Hepatocyte (in vitro differentiated cells): ENCODE measurements around the gene ATP9B. TPM values are rescaled to one million over a fixed set of nuclear protein-coding genes. Genes with fewer than 3 reads are reported as not detected.

Experiments used
- DNase-seq: peaks from one replicate; pipeline ENCODE4 v3.0.0-alpha.2; 2016; ENCODE audit warnings: low spot score
- H2AFZ ChIP-seq: fragments of 200-600 bp; sonication (generic); 2 replicates; pipeline ENCODE4 v1.6.0; 2016; ENCODE audit warnings: antibody characterized with exemption, mild to moderate bottlenecking
- H3K27ac ChIP-seq: fragments of 200-600 bp; sonication (generic); 2 replicates; pipeline ENCODE4 v1.5.1; 2016; ENCODE audit warnings: mild to moderate bottlenecking
- H3K27me3 ChIP-seq: fragments of 200-600 bp; sonication (generic); 2 replicates; pipeline ENCODE4 v1.6.1; 2016
- H3K36me3 ChIP-seq: fragments of 200-600 bp; sonication (generic); replicated peaks from 2 replicates; pipeline ENCODE4 v1.5.1; 2016; ENCODE audit warnings: low read depth; ENCODE audit not compliant: insufficient read depth
- H3K4me1 ChIP-seq: fragments of 200-600 bp; sonication (generic); 2 replicates; pipeline ENCODE4 v1.5.1; 2016; ENCODE audit warnings: mild to moderate bottlenecking, moderate library complexity; ENCODE audit not compliant: insufficient read depth
- H3K4me2 ChIP-seq: fragments of 200-600 bp; sonication (generic); 2 replicates; pipeline ENCODE4 v1.6.0; 2016
- H3K4me3 ChIP-seq: fragments of 200-600 bp; sonication (generic); 2 replicates; pipeline ENCODE4 v1.5.1; 2016; ENCODE audit warnings: mild to moderate bottlenecking
- H3K79me2 ChIP-seq: fragments of 200-600 bp; sonication (generic); 2 replicates; pipeline ENCODE4 v1.6.0; 2017; ENCODE audit warnings: mild to moderate bottlenecking
- H3K9me2 ChIP-seq: fragments of 200-600 bp; sonication (generic); replicated peaks from 2 replicates; pipeline ENCODE4 v1.6.0; 2017; ENCODE audit warnings: mild to moderate bottlenecking; ENCODE audit not compliant: insufficient read depth
- H3K9me3 ChIP-seq: fragments of 200-600 bp; sonication (generic); 2 replicates; pipeline ENCODE4 v1.5.1; 2016; ENCODE audit warnings: low read depth, mild to moderate bottlenecking
- H4K20me1 ChIP-seq: fragments of 200-600 bp; sonication (generic); 2 replicates; pipeline ENCODE4 v1.6.0; 2016; ENCODE audit warnings: mild to moderate bottlenecking; ENCODE audit not compliant: insufficient read depth, poor library complexity, severe bottlenecking
- CTCF ChIP-seq: fragments of 200-600 bp; sonication (generic); IDR thresholded peaks from 2 replicates; pipeline ENCODE4 v1.5.1; 2016; ENCODE audit warnings: antibody characterized with exemption, mild to moderate bottlenecking; ENCODE audit not compliant: poor library complexity
- EZH2 ChIP-seq: fragments of 200-600 bp; sonication (generic); IDR thresholded peaks from 2 replicates; pipeline ENCODE4 v1.6.1; 2016; ENCODE audit warnings: antibody characterized with exemption, mild to moderate bottlenecking, borderline replicate concordance
- EZH2phosphoT487 ChIP-seq: fragments of 200-600 bp; sonication (generic); IDR thresholded peaks from one replicate; pipeline ENCODE4 v1.6.1; 2018; ENCODE audit warnings: antibody characterized with exemption, mild to moderate bottlenecking, low read depth, moderate library complexity; ENCODE audit not compliant: unreplicated experiment, severe bottlenecking
- WGBS: methylation state at CpG from one replicate; pipeline ENCODE4 v1.1.6; 2016; ENCODE audit warnings: low lambda C conversion rate; ENCODE audit errors: missing lambda C conversion rate; 5-methylcytosine and 5-hydroxymethylcytosine counted together
- polyA plus RNA-seq: library from polyadenylated mRNA; unstranded; fragments of >200 nt; fragmentation: Nextera tagmentation; extraction: Ambion mirVana; gene quantifications from 2 replicates; pipeline ENCODE4 v1.2.1, GENCODE V29; 2016
- total RNA-seq: library from RNA; depleted of rRNA; stranded (reverse); fragments of >200 nt; gene quantifications from 2 replicates; pipeline ENCODE4 v1.2.3, GENCODE V29; 2014

The ATP9B gene
- total and polyA plus RNA-seq, 2 experiments from 2014 or later, result 14.6 to 23.8 TPM

- H2AFZ ChIP-seq, result no peak overlapping the region
- H3K79me2 ChIP-seq, result no peaks in the 10 kb centered on the region
- H3K4me1 ChIP-seq, result no peaks in the 10 kb centered on the region
- no peaks in the 10 kb centered on the region for H4K20me1 ChIP-seq
- WGBS, result 83% methylated on average over 19 of the region's 19 CpGs
- no peak overlapping the region for H3K4me3 ChIP-seq
- DNase-seq, result no peak
- H3K36me3 ChIP-seq, result no peaks in the 10 kb centered on the region
- no peaks in the 10 kb centered on the region for H3K27me3 ChIP-seq
- no peaks in the 10 kb centered on the region for H3K9me3 ChIP-seq
- TF ChIP-seq EZH2phosphoT487 (no peak), CTCF (no peak), EZH2 (no peak)
- no peaks in the 10 kb centered on the region for H3K9me2 ChIP-seq
- H3K27ac ChIP-seq, result no peak overlapping the region
- no peak overlapping the region for H3K4me2 ChIP-seq
Measured at GRCh38 chr18:79424880-79425568, 355.8 kb downstream of the ATP9B start.

GRCh38 chr18:79425569-79425886 is 356.3 kb downstream of the ATP9B start:
- TF ChIP-seq EZH2 (no peak), CTCF (no peak), EZH2phosphoT487 (no peak)
- 85% methylated on average over 11 of the region's 12 CpGs for WGBS
- H3K27me3 ChIP-seq, result no peaks in the 10 kb centered on the region

GRCh38 chr18:79426376-79427300 is 357.4 kb downstream of the ATP9B start:
- Histone ChIP-seq H3K27ac (no peak overlapping the region), H4K20me1 (no peaks in the 10 kb centered on the region), H2AFZ (no peak overlapping the region), H3K4me1 (no peaks in the 10 kb centered on the region), H3K36me3 (no peaks in the 10 kb centered on the region), H3K9me2 (no peaks in the 10 kb centered on the region), H3K27me3 (no peaks in the 10 kb centered on the region), H3K4me3 (no peak overlapping the region), H3K79me2 (no peaks in the 10 kb centered on the region), H3K4me2 (no peak overlapping the region), H3K9me3 (no peaks in the 10 kb centered on the region)
- TF ChIP-seq EZH2phosphoT487 (no peak), EZH2 (no peak), CTCF (no peak)
- 91% methylated on average over 32 of the region's 37 CpGs for WGBS
- no peak for DNase-seq

More at GRCh38 chr18:79425569-79425886, 356.3 kb downstream of the ATP9B start:
- no peak overlapping the region for H3K27ac ChIP-seq
- no peaks in the 10 kb centered on the region for H3K9me2 ChIP-seq
- no peaks in the 10 kb centered on the region for H3K9me3 ChIP-seq
- no peak overlapping the region for H3K4me3 ChIP-seq
- H4K20me1 ChIP-seq, result no peaks in the 10 kb centered on the region
- H2AFZ ChIP-seq, result no peak overlapping the region
- no peak for DNase-seq
- no peaks in the 10 kb centered on the region for H3K36me3 ChIP-seq
- H3K4me2 ChIP-seq, result no peak overlapping the region
- H3K4me1 ChIP-seq, result no peaks in the 10 kb centered on the region
- H3K79me2 ChIP-seq, result no peaks in the 10 kb centered on the region
